Caco-2 (cell line): ENCODE results near the gene COL24A1. TPM values are rescaled to one million over a fixed set of nuclear protein-coding genes. Genes with fewer than 3 reads are reported as not detected.

Experiments
- BruUV-seq: library from RNA; stranded (reverse); fragments of 400-500 nt; replicated peaks from 2 replicates; lab custom pipeline; 2021; lab: Mats Ljungman, UMichigan
- CTCF ChIA-PET: fragments of 300-600 bp; sonication (Branson Sonifier 250); formaldehyde crosslinking; loops from one replicate; lab custom pipeline; 2022; ENCODE audit warnings: antibody characterized with exemption; lab: Charles Lee
- POLR2A ChIA-PET: fragments of 300-600 bp; sonication (Branson Sonifier 250); formaldehyde crosslinking; loops from one replicate; lab custom pipeline; 2022; ENCODE audit warnings: antibody characterized with exemption; lab: Charles Lee
- DNase-seq, 2 experiments: peaks; one replicate each; pipeline versions ENCODE4 v3.0.0 to v3.0.0-alpha.2; 2020 to 2022
- H3K27me3 ChIP-seq: replicated peaks from 2 replicates; pipeline ENCODE4 v1.6.0; 2011; ENCODE audit warnings: low read length; ENCODE audit not compliant: control insufficient read depth, insufficient read depth
- H3K36me3 ChIP-seq: 2 replicates; pipeline ENCODE4 v1.5.1; 2011; ENCODE audit warnings: low read length; ENCODE audit not compliant: control insufficient read depth, insufficient read depth
- H3K4me1 ChIP-seq: fragments of 250-450 bp; sonication (Bioruptor Pico); 2 replicates; pipeline ENCODE4 v1.5.1; 2020; ENCODE audit warnings: mild to moderate bottlenecking
- H3K4me3 ChIP-seq: 2 replicates; pipeline ENCODE4 v1.5.1; 2011; ENCODE audit warnings: low read depth, mild to moderate bottlenecking, control low read depth, low read length
- H3K9me3 ChIP-seq: fragments of 250-450 bp; sonication (Bioruptor Pico); 2 replicates; pipeline ENCODE4 v1.5.1; 2020; ENCODE audit warnings: mild to moderate bottlenecking, moderate library complexity
- H3K27ac Mint-ChIP-seq: one replicate; pipeline ENCODE4 v1.8.0; 2022; ENCODE audit warnings: mixed read lengths; ENCODE audit not compliant: unreplicated experiment
- H3K27me3 Mint-ChIP-seq: one replicate; pipeline ENCODE4 v1.8.0; 2022; ENCODE audit warnings: mixed read lengths; ENCODE audit not compliant: insufficient read depth, unreplicated experiment
- H3K36me3 Mint-ChIP-seq: one replicate; pipeline ENCODE4 v1.8.0; 2022; ENCODE audit warnings: mild to moderate bottlenecking, mixed read lengths; ENCODE audit not compliant: insufficient read depth, unreplicated experiment
- H3K4me1 Mint-ChIP-seq: one replicate; pipeline ENCODE4 v1.8.0; 2022; ENCODE audit warnings: low read depth, mixed read lengths; ENCODE audit not compliant: unreplicated experiment
- H3K4me3 Mint-ChIP-seq: one replicate; pipeline ENCODE4 v1.8.0; 2022; ENCODE audit warnings: mild to moderate bottlenecking, moderate library complexity, mixed read lengths; ENCODE audit not compliant: unreplicated experiment
- H3K9me3 Mint-ChIP-seq: one replicate; pipeline ENCODE4 v1.8.0; 2022; ENCODE audit warnings: mixed read lengths; ENCODE audit not compliant: unreplicated experiment
- CTCF ChIP-seq, 2 experiments: fragments of 200-600 bp in 1 of 2; IDR thresholded peaks; 1 replicate in 1 of 2; 2 replicates in 1 of 2; pipeline versions ENCODE4 v1.5.1 to v1.8.0; 2011 to 2022; ENCODE audit warnings: antibody characterized with exemption in 1 of 2, control low read depth in 1 of 2, inconsistent platforms in 1 of 2, low read depth in 1 of 2, low read length in 1 of 2, mild to moderate bottlenecking in 1 of 2, moderate library complexity in 1 of 2; ENCODE audit not compliant: insufficient read depth in 1 of 2, severe bottlenecking in 1 of 2, unreplicated experiment in 1 of 2
- intact Hi-C: fragments of 100-400 bp; cut with micrococcal nuclease; formaldehyde crosslinking; loops from one replicate; pipeline ENCODE4 v1.10.0; 2022; ENCODE audit not compliant: unreplicated experiment
- total RNA-seq: library from RNA; stranded (reverse); gene quantifications from 2 replicates; pipeline ENCODE4 v1.2.3, GENCODE V29; 2022

Gene COL24A1
- total RNA-seq, 1 experiment from 2014 or later = 0.07 TPM

- Mint-ChIP-seq H3K27me3 (no peaks in the 10 kb centered on the region), H3K4me1 (no peaks in the 10 kb centered on the region), H3K36me3 (no peaks in the 10 kb centered on the region), H3K9me3 (no peaks in the 10 kb centered on the region), H3K27ac (no peak overlapping the region), H3K4me3 (no peak overlapping the region)
- Histone ChIP-seq H3K4me1 (no peaks in the 10 kb centered on the region), H3K9me3 (no peaks in the 10 kb centered on the region), H3K4me3 (no peak overlapping the region), H3K36me3 (no peaks in the 10 kb centered on the region), H3K27me3 (no peaks in the 10 kb centered on the region)
- CTCF ChIA-PET = no interaction called here
- DNase-seq = no peak
- BruUV-seq = no TSS peak
- intact Hi-C loops = no loop called here
- POLR2A ChIA-PET = no interaction called here
- no peak for TF ChIP-seq CTCF (IDR thresholded peaks at IDR 0.05; ENCODE audit: insufficient read depth in 1 of 2, low read depth in 1 of 2, low read length in 1 of 2, severe bottlenecking in 1 of 2, unreplicated experiment in 1 of 2)
These were observed 221.3 kb downstream of the COL24A1 start for GRCh38 chr1:85935234-85935633.

- H3K4me1 Mint-ChIP-seq = no peaks in the 10 kb centered on the region
- no peaks in the 10 kb centered on the region for H3K9me3 Mint-ChIP-seq
- Histone ChIP-seq H3K27me3 (no peaks in the 10 kb centered on the region), H3K36me3 (no peaks in the 10 kb centered on the region), H3K4me1 (no peaks in the 10 kb centered on the region), H3K4me3 (no peak overlapping the region), H3K9me3 (no peaks in the 10 kb centered on the region)
- no peak for DNase-seq
- BruUV-seq = no TSS peak
- H3K36me3 Mint-ChIP-seq = no peaks in the 10 kb centered on the region
- H3K27me3 Mint-ChIP-seq = no peaks in the 10 kb centered on the region
- no peak for TF ChIP-seq CTCF (IDR thresholded peaks at IDR 0.05; ENCODE audit: insufficient read depth in 1 of 2, low read depth in 1 of 2, low read length in 1 of 2, severe bottlenecking in 1 of 2, unreplicated experiment in 1 of 2)
- H3K27ac Mint-ChIP-seq = no peak overlapping the region
- POLR2A ChIA-PET = no interaction called here
- no peak overlapping the region for H3K4me3 Mint-ChIP-seq
- CTCF ChIA-PET = no interaction called here
- intact Hi-C loops = no loop called here
These were observed 222.1 kb downstream of the COL24A1 start for GRCh38 chr1:85934516-85934915.

GRCh38 chr1:85933961-85934360 lies 222.6 kb downstream of the COL24A1 start:
- Histone ChIP-seq H3K27me3 (no peaks in the 10 kb centered on the region), H3K4me3 (no peak overlapping the region), H3K4me1 (no peaks in the 10 kb centered on the region), H3K36me3 (no peaks in the 10 kb centered on the region), H3K9me3 (no peaks in the 10 kb centered on the region)
- no TSS peak for BruUV-seq
- DNase-seq = no peak
- Mint-ChIP-seq H3K4me1 (no peaks in the 10 kb centered on the region), H3K27me3 (no peaks in the 10 kb centered on the region), H3K4me3 (no peak overlapping the region), H3K9me3 (no peaks in the 10 kb centered on the region), H3K36me3 (no peaks in the 10 kb centered on the region), H3K27ac (no peak overlapping the region)
- ChIA-PET CTCF (no interaction called here), POLR2A (no interaction called here)
- no peak for TF ChIP-seq CTCF (IDR thresholded peaks at IDR 0.05; ENCODE audit: insufficient read depth in 1 of 2, low read depth in 1 of 2, low read length in 1 of 2, severe bottlenecking in 1 of 2, unreplicated experiment in 1 of 2)
- intact Hi-C loops = no loop called here
